ENCODE results near the gene MED13L. TPM values are rescaled to one million over a fixed set of nuclear protein-coding genes. Genes with fewer than 3 reads are reported as not detected.

The MED13L gene
- total RNA-seq, 2 experiments from 2014 or later, result 203 to 208 TPM

- no peak overlapping the region for H3K27ac ChIP-seq (ENCODE audit: low read depth in 1 of 2, low read length in 2 of 2)
- peaks cover 4% of the 10 kb centered on the region for H3K36me3 ChIP-seq (ENCODE audit: insufficient read depth, low read length)
- Mint-ChIP-seq H3K36me3 (ENCODE audit: low read depth) (peaks cover 45% of the 10 kb centered on the region), H3K9me3 (no peaks in the 10 kb centered on the region), H3K4me1 (ENCODE audit: low read depth) (peaks cover 70% of the 10 kb centered on the region), H3K4me3 (no peak overlapping the region), H3K27ac (no peak overlapping the region), H3K27me3 (no peaks in the 10 kb centered on the region)
- POLR2A ChIA-PET, result no interaction called here
- no peak for TF ChIP-seq CTCF (IDR thresholded peaks at IDR 0.05)
- H3K27me3 ChIP-seq (ENCODE audit: control insufficient read depth in 1 of 2, insufficient read depth in 2 of 2, low read length in 2 of 2), result no peaks in the 10 kb centered on the region
- intact Hi-C loops (cut with DNase I, micrococcal nuclease), result no loop called here
- no peak overlapping the region for H3K4me3 ChIP-seq (ENCODE audit: low read length)
- no peaks in the 10 kb centered on the region for H3K9me3 ChIP-seq (ENCODE audit: control insufficient read depth in 1 of 2, insufficient read depth in 1 of 2, low read length in 2 of 2)
- peaks cover 4% of the 10 kb centered on the region for H3K4me1 ChIP-seq (ENCODE audit: insufficient read depth, low read length)
- no peak for ATAC-seq (ENCODE audit: poor library complexity)
- CTCF ChIA-PET, result no interaction called here
- DNase-seq, result no peak
Measured at GRCh38 chr12:116090516-116090915, 187.0 kb downstream of the MED13L start.

- Histone ChIP-seq H3K27ac (ENCODE audit: low read depth in 1 of 2, low read length in 2 of 2) (no peak overlapping the region), H3K27me3 (ENCODE audit: control insufficient read depth in 1 of 2, insufficient read depth in 2 of 2, low read length in 2 of 2) (no peaks in the 10 kb centered on the region), H3K4me1 (ENCODE audit: insufficient read depth, low read length) (peaks cover 4% of the 10 kb centered on the region), H3K9me3 (ENCODE audit: control insufficient read depth in 1 of 2, insufficient read depth in 1 of 2, low read length in 2 of 2) (no peaks in the 10 kb centered on the region), H3K36me3 (ENCODE audit: insufficient read depth, low read length) (peaks cover 4% of the 10 kb centered on the region), H3K4me3 (ENCODE audit: low read length) (no peak overlapping the region)
- ATAC-seq (ENCODE audit: poor library complexity), result no peak
- ChIA-PET POLR2A (interaction anchor here (0.9 kb wide), 1 partner anchor 510 kb away, joined by 3 read pairs; no protein-coding TSS in a partner anchor), CTCF (no interaction called here)
- H3K9me3 Mint-ChIP-seq, result no peaks in the 10 kb centered on the region
- H3K4me3 Mint-ChIP-seq, result no peak overlapping the region
- no peak for TF ChIP-seq CTCF (IDR thresholded peaks at IDR 0.05)
- H3K27ac Mint-ChIP-seq, result no peak overlapping the region
- no peaks in the 10 kb centered on the region for H3K27me3 Mint-ChIP-seq
- intact Hi-C loops (cut with DNase I, micrococcal nuclease), result no loop called here
- H3K4me1 Mint-ChIP-seq (ENCODE audit: low read depth), result peaks cover 75% of the 10 kb centered on the region
- H3K36me3 Mint-ChIP-seq (ENCODE audit: low read depth), result peaks cover 36% of the 10 kb centered on the region
- no peak for DNase-seq
Measured at GRCh38 chr12:116089080-116089479, 188.4 kb downstream of the MED13L start.

GRCh38 chr12:116087962-116088361 lies 189.5 kb downstream of the MED13L start:
- Histone ChIP-seq H3K27me3 (ENCODE audit: control insufficient read depth in 1 of 2, insufficient read depth in 2 of 2, low read length in 2 of 2) (no peaks in the 10 kb centered on the region), H3K9me3 (ENCODE audit: control insufficient read depth in 1 of 2, insufficient read depth in 1 of 2, low read length in 2 of 2) (no peaks in the 10 kb centered on the region), H3K4me1 (ENCODE audit: insufficient read depth, low read length) (peaks cover 4% of the 10 kb centered on the region), H3K27ac (ENCODE audit: low read depth in 1 of 2, low read length in 2 of 2) (no peak overlapping the region), H3K36me3 (ENCODE audit: insufficient read depth, low read length) (peaks cover 4% of the 10 kb centered on the region), H3K4me3 (ENCODE audit: low read length) (no peak overlapping the region)
- Mint-ChIP-seq H3K27me3 (no peaks in the 10 kb centered on the region), H3K36me3 (ENCODE audit: low read depth) (peaks cover 35% of the 10 kb centered on the region), H3K4me3 (no peak overlapping the region), H3K27ac (no peak overlapping the region), H3K4me1 (ENCODE audit: low read depth) (peaks cover 75% of the 10 kb centered on the region), H3K9me3 (no peaks in the 10 kb centered on the region)
- no peak for TF ChIP-seq CTCF (IDR thresholded peaks at IDR 0.05)
- DNase-seq, result peak in 1 of 14 experiments; percentile 24
- ChIA-PET CTCF (no interaction called here), POLR2A (no interaction called here)
- intact Hi-C loops (cut with DNase I, micrococcal nuclease), result no loop called here
- no peak for ATAC-seq (ENCODE audit: poor library complexity)
